GM19328 (cell line): ENCODE data around the gene LRRC25.

Experiments used
- ATAC-seq: cut with Tn5 transposase; IDR thresholded peaks from one replicate; pipeline ENCODE4 v1.9.1; 2021; ENCODE audit warnings: mild to moderate bottlenecking, moderate library complexity; ENCODE audit not compliant: unreplicated experiment

The LRRC25 gene

GRCh38 chr19:18397242-18398202 lies at the start of gene LRRC25:
TSS of gene LRRC25 (minus strand) at chr19:18397622. CDS start at chr19:18396963, 659 bp downstream.
- no peak for ATAC-seq

- ATAC-seq = no peak
Observed at GRCh38 chr19:18446811-18447359, 49.5 kb upstream of the LRRC25 start.

DNA sequence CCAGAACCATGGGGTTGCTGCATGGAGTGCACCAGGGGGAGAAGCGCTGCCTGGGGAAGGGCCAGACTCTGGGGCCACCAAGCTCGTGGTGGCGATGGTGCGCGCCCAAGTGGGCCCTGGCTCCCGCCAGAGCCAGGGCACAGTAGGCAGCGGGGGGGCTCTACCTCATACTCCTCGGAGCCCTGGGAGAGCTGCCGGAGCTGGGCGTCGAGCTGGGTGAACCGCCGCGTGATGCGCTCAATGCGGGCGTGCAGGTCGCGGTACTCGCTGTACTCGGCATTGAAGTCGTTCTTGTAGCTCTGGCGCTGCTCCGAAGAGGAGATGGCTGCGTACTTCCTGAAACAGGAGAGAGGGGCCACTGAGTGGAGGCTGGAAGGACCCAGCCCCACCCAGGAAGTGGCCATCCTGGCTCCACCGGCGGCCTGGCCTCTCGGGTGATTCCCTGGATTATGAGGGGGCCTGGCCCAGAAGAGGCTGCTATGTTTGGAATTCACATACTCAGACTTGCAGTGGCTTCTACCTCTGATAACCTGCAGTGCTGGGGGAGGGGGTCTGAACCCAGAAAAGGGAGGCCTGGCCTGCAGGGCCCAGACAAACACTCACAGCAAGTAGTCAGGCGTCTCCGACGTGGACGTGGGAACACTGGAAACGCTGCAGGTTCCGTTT lies 48.9 kb upstream of the LRRC25 start:
- no peak for ATAC-seq

GRCh38 chr19:18445262-18445948 lies 48.0 kb upstream of the LRRC25 start:
- no peak for ATAC-seq

DNA sequence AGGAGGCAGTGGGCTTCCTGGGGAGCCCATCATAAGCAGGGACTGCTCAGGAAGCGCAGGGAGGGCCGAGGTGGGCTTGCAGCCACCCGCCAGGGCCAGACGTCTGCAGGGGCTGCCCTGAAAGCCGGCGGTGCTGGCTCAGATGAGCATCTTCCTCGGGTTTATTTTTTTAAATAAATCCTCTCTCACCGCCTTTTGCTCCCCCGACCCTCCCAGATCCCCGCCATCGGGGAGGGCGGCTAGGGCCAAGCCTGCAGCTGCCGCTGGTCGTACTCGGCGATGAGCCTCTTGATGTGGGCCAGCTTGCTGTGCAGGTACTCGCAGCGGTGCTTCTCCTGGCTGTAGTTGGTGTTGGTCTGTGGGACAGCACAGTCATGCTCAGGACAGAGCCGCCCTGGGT lies 47.1 kb upstream of the LRRC25 start:
- ATAC-seq = no peak

DNA sequence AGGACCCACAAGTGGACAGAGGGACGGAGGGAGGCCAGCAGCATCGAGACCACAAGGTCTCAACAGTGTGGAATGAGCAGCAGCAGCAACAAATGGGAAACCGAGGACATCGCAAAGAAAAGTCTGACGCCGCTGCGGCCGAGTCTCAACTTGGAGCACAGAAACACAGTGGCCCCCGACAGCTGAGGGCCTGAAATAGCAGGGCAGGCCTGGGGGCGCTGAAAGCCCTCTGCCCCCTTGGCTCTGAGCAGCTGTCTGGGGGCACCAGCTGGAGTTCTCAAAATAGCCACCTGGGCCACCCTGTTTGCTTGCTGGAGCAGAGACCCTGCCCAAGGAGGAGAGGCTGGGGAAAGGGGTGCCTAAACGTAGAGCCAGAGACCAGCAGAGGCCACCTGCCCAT lies 46.4 kb upstream of the LRRC25 start:
- no peak for ATAC-seq

- no peak for ATAC-seq
Observed at GRCh38 chr19:18443406-18443805, 46.0 kb upstream of the LRRC25 start.

GRCh38 chr19:18442941-18443340 lies 45.5 kb upstream of the LRRC25 start:
- ATAC-seq = no peak

DNA sequence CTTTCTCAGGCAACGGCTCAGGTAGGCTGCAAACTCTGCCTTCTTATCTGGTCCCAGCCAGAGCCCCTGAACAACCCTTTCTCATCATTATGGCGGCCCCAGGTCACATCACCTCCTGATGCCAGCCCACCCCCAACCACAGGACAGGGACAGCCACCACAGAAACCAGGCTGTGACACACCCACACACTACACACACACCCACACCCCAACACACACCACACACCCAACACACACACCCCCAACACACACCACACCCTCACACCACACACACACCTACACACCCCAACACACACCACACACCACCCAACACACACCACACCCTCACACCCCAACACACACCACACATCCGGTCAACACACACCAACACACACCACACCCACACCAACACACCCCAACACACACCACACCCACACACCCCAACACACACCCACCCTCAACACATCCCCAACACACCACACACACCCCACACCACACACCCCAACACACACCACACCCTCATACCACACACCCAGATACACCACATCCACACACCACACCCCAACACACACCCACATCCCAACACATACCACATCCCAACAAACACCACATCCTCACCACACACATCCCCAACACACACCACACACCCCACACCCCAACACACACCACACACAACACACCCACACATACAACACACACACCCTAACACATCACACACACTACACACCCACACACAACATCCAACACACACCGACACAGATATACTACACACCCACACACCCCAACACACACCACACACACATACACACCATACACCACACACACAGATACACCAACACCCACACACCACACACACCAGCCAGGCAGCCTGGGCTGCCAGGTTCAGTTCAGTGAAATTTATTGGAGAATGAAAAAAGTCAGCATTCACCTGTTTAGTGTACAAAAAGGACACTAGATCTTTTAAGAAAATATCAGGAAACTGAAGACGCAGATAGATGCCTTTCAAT lies 44.7 kb upstream of the LRRC25 start:
- no peak for ATAC-seq

- ATAC-seq = no peak
Observed at GRCh38 chr19:18440936-18441803, 43.7 kb upstream of the LRRC25 start.

DNA sequence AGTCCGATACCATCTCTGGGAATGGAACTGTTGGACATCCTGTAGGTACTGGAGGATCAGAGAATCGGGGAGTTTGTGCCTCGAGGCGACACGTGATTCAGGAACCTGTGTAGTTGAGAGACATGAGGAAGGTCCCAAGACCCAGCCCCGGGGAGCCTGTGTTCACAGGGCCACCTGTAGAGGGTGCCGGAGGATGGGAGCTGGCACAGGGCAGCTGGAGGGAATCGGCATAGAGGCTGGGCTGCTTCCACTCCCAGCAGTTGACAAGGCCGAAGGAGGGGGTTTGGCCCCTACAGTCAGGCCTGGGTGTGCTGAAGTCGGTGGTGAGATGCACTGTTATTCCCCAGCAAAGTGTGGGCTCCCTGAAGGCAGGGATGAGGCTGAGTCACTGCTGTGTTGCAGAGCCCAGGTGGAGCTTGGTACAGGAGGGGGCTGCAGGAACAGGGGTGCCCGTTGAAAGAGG lies 43.0 kb upstream of the LRRC25 start:
- ATAC-seq = no peak

GRCh38 chr19:18439910-18440237 lies 42.5 kb upstream of the LRRC25 start:
- no peak for ATAC-seq

DNA sequence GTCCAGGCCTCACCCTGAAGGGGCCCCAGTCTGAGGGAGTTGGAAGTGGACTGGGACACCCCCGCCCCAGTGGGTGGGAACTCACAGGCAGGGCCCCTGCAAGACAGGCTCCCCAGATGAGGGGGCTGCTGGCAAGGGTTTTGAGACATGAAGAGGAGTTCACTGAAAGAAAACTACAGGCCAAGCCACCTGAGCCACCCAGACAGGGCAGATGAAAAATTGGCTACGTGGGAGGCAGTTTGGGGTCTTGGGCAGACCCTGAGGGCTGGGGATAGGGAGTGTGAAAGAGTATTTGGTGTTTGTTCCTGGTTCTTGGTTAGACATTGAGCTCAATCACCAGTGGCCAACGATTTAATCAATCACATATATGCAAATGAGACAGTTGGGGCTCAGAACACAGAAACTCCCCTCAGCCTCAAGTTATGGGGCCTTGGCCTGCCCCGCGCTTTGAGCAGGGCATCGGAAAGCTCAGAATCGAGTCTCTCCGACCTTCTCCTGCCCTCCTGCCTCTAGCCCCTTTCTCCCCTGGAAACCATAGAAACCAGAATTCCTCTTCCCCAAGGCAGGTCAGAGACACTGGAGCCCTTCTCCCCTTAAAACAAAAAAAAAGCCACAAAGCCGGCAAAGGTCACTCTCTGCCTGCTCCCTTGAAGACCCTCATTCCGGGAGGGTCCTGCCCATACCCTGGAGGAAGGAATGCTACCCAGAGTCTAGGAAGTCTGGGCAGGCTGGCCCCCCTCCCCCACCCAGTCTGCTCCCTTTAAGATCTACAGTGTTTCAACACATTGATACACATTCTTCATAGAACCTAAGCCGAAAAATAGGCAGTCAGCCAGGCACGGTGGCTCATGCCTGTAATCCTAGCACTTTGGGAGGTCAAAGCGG lies 41.8 kb upstream of the LRRC25 start:
- ATAC-seq = no peak

GRCh38 chr19:18438331-18439024 lies 41.1 kb upstream of the LRRC25 start:
- ATAC-seq = no peak

DNA sequence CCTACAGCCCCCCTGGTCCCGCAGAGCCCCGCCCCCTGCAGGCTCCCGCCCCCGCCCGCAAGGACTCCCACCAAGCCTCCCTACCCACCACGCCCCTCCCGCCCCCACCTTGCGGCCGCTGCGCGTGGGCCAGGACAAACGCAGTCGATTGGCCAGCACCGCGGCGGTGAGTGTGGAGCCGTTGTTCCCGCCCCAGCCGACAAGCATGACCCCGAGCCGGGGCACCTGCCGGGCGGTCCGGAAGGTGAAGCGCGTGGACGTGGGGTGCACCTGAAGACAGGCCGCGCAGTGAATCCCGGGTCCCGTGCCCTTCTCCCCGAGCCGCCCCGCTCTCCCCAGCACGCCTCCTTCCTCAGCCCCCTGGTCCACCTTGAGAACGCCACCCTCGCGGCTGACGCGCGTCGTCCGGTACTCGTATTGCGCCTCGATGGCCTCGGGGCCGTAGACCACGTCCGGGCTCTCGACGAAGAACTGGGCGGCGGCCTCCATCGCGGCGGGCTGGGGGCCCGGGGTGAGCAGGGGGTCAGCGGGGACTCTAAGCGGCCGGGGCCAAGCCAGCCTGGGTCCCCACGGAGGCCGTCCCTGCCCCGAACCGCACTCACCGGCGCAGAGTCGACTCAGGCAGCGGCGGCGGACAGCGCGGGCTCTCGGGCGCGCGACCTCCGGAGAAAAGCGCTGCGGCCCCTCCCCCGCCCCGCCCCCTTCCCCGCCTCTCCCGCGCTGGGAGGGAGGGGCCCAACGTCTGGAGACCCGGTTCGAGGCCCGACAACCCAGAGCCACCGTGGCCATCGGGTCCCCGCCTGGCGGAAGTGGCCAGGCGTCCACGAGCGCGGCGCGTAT lies 40.3 kb upstream of the LRRC25 start, which contains the start of gene ISYNA1:
TSS of gene ISYNA1 (minus strand) at position 643 of the 840 bp plus-strand sequence. CDS start at position 489, 154 bp downstream.
- ATAC-seq = no peak

- ATAC-seq = peak; percentile 53
Observed at GRCh38 chr19:18436671-18437490, 39.5 kb upstream of the LRRC25 start.
